ENCODE results near the gene DNAJC1.

- TF ChIP-seq POLR2A (IDR thresholded peaks at IDR 0.05) (no peak), CTCF (IDR thresholded peaks at IDR 0.05) (no peak)
Observed at GRCh38 chr10:21758239-21758638, 245.3 kb downstream of the DNAJC1 start.
